Neural progenitor cell (in vitro differentiated cells): ENCODE data around the gene NUTF2. TPM values are rescaled to one million over a fixed set of nuclear protein-coding genes. Genes with fewer than 3 reads are reported as not detected.

ENCODE experiments used
- DNase-seq: peaks from one replicate; pipeline ENCODE4 v3.0.0-alpha.2; 2016; ENCODE audit warnings: low spot score
- H2AFZ ChIP-seq: fragments of 200-600 bp; sonication (generic); replicated peaks from 2 replicates; pipeline ENCODE4 v1.6.1; 2016; ENCODE audit warnings: antibody characterized with exemption
- H3F3A ChIP-seq: fragments of 200-600 bp; sonication (generic); 2 replicates; pipeline ENCODE4 v1.6.1; 2016; ENCODE audit warnings: antibody characterized with exemption, low read depth
- H3K27ac ChIP-seq: fragments of 200-600 bp; sonication (generic); 2 replicates; pipeline ENCODE4 v1.5.1; 2016; ENCODE audit warnings: mild to moderate bottlenecking
- H3K27me3 ChIP-seq: fragments of 200-600 bp; sonication (generic); 2 replicates; pipeline ENCODE4 v1.6.1; 2016; ENCODE audit warnings: mild to moderate bottlenecking, moderate library complexity
- H3K36me3 ChIP-seq: fragments of 200-600 bp; sonication (generic); 2 replicates; pipeline ENCODE4 v1.5.1; 2016
- H3K4me1 ChIP-seq: fragments of 200-600 bp; sonication (generic); 2 replicates; pipeline ENCODE4 v1.6.1; 2016; ENCODE audit warnings: mixed run types
- H3K4me2 ChIP-seq: fragments of 200-600 bp; sonication (generic); 2 replicates; pipeline ENCODE4 v1.6.1; 2016
- H3K4me3 ChIP-seq: fragments of 200-600 bp; sonication (generic); 2 replicates; pipeline ENCODE4 v1.5.1; 2016
- H3K79me2 ChIP-seq: fragments of 200-600 bp; sonication (generic); 2 replicates; pipeline ENCODE4 v1.6.1; 2016; ENCODE audit warnings: low read depth
- H3K9ac ChIP-seq: fragments of 200-600 bp; sonication (generic); 2 replicates; pipeline ENCODE4 v1.6.1; 2016
- H3K9me3 ChIP-seq: fragments of 200-600 bp; sonication (generic); 2 replicates; pipeline ENCODE4 v1.5.1; 2016; ENCODE audit warnings: low read depth
- H4K20me1 ChIP-seq: fragments of 200-600 bp; sonication (generic); 2 replicates; pipeline ENCODE4 v1.6.1; 2016; ENCODE audit warnings: low read depth
- H3K27ac Mint-ChIP-seq: 3 replicates; pipeline ENCODE4 v1.8.0; 2021; ENCODE audit warnings: mixed read lengths
- H3K27me3 Mint-ChIP-seq: 2 replicates; pipeline ENCODE4 v1.8.0; 2022; ENCODE audit warnings: low read depth, mild to moderate bottlenecking, inconsistent platforms, moderate library complexity, mixed read lengths; ENCODE audit not compliant: insufficient read depth
- H3K36me3 Mint-ChIP-seq: 3 replicates; pipeline ENCODE4 v1.8.0; 2021; ENCODE audit warnings: mixed read lengths
- H3K4me1 Mint-ChIP-seq: 3 replicates; pipeline ENCODE4 v1.8.0; 2021; ENCODE audit warnings: mixed read lengths
- H3K4me3 Mint-ChIP-seq: 3 replicates; pipeline ENCODE4 v1.8.0; 2021; ENCODE audit warnings: mild to moderate bottlenecking, moderate library complexity, mixed read lengths
- H3K9me3 Mint-ChIP-seq: 3 replicates; pipeline ENCODE4 v1.8.0; 2020; ENCODE audit warnings: mixed read lengths
- EZH2 ChIP-seq: fragments of 200-600 bp; sonication (generic); IDR thresholded peaks from 2 replicates; pipeline ENCODE4 v1.6.1; 2017; ENCODE audit warnings: antibody characterized with exemption, mild to moderate bottlenecking, moderate library complexity
- EZH2phosphoT487 ChIP-seq: fragments of 200-600 bp; sonication (generic); IDR thresholded peaks from 2 replicates; pipeline ENCODE4 v1.6.1; 2017; ENCODE audit warnings: antibody characterized with exemption
- total RNA-seq: library from RNA; depleted of rRNA; stranded (reverse); fragments of >200 nt; gene quantifications from 2 replicates; pipeline ENCODE4 v1.2.3, GENCODE V29; 2015; ENCODE audit warnings: low replicate concordance
- TF ChIP-seq, protein P1 (sequence below): fragments of 200-600 bp; sonication (generic); IDR thresholded peaks from 2 replicates; pipeline ENCODE4 v1.5.1; 2017; ENCODE audit warnings: antibody characterized with exemption, mild to moderate bottlenecking

The NUTF2 gene
- total RNA-seq, 1 donor from 2014 or later: 133 TPM

DNA sequence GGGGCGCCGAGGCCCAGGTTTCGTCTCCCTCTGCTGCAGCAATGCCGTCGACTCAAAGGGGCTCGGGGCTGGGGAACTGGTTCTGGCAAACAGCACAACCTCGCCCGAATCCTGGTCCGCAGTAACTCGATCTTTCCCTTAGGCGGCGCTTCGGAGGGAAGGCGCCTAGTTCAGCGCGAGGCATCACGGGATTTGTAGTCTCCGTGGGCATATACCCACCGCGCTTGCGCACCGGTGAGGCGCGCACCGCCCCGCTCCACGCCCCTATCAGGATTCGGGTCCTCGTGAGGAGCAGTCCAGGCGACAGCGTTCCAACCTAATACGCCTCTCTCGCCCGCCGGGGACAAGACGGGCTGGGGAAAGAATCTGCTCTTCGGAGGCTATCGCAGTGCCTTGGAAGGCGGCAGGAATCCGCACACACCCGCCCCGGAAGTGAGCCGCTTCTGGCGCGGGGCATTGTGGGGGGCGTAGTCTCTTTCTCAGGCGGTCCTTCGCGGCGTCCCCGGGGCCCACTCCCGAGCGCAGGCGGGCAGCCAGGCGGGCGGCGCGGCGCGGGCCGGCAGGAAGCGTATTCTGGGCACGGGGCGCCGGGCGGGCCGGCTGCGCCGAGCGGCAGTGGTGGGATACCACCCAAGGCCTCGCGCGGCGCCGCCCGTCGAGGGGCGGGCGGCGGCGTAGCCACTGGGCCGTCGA, 4.8 kb upstream of the NUTF2 start, which contains the start of gene THAP11:
Gene THAP11 (plus strand): TSS at position 505 of the 693 bp plus-strand sequence. CDS start 235 bp downstream, outside the sequence.
- Histone ChIP-seq H3K36me3 (no peaks in the 10 kb centered on the region), H2AFZ (peak within 1 kb of the TSS; percentile 100), H3F3A (peaks cover 38% of the 10 kb centered on the region), H3K9me3 (no peaks in the 10 kb centered on the region), H4K20me1 (peaks cover 24% of the 10 kb centered on the region), H3K4me2 (peak within 1 kb of the TSS; percentile 91), H3K9ac (peak within 1 kb of the TSS; percentile 61), H3K27me3 (no peaks in the 10 kb centered on the region), H3K79me2 (peaks cover 33% of the 10 kb centered on the region), H3K27ac (peak within 1 kb of the TSS; percentile 91), H3K4me3 (peak within 1 kb of the TSS; percentile 96), H3K4me1 (peaks cover 24% of the 10 kb centered on the region)
- Mint-ChIP-seq H3K27me3 (peaks cover 3% of the 10 kb centered on the region), H3K27ac (peak within 1 kb of the TSS; percentile 97), H3K9me3 (no peaks in the 10 kb centered on the region), H3K4me3 (peak within 1 kb of the TSS; percentile 93), H3K36me3 (no peaks in the 10 kb centered on the region), H3K4me1 (peaks cover 35% of the 10 kb centered on the region)
- TF ChIP-seq, protein P1, sequence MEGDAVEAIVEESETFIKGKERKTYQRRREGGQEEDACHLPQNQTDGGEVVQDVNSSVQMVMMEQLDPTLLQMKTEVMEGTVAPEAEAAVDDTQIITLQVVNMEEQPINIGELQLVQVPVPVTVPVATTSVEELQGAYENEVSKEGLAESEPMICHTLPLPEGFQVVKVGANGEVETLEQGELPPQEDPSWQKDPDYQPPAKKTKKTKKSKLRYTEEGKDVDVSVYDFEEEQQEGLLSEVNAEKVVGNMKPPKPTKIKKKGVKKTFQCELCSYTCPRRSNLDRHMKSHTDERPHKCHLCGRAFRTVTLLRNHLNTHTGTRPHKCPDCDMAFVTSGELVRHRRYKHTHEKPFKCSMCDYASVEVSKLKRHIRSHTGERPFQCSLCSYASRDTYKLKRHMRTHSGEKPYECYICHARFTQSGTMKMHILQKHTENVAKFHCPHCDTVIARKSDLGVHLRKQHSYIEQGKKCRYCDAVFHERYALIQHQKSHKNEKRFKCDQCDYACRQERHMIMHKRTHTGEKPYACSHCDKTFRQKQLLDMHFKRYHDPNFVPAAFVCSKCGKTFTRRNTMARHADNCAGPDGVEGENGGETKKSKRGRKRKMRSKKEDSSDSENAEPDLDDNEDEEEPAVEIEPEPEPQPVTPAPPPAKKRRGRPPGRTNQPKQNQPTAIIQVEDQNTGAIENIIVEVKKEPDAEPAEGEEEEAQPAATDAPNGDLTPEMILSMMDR: peak; percentile 71
- no peak for TF ChIP-seq EZH2phosphoT487
- DNase-seq: peak; percentile 98

DNA sequence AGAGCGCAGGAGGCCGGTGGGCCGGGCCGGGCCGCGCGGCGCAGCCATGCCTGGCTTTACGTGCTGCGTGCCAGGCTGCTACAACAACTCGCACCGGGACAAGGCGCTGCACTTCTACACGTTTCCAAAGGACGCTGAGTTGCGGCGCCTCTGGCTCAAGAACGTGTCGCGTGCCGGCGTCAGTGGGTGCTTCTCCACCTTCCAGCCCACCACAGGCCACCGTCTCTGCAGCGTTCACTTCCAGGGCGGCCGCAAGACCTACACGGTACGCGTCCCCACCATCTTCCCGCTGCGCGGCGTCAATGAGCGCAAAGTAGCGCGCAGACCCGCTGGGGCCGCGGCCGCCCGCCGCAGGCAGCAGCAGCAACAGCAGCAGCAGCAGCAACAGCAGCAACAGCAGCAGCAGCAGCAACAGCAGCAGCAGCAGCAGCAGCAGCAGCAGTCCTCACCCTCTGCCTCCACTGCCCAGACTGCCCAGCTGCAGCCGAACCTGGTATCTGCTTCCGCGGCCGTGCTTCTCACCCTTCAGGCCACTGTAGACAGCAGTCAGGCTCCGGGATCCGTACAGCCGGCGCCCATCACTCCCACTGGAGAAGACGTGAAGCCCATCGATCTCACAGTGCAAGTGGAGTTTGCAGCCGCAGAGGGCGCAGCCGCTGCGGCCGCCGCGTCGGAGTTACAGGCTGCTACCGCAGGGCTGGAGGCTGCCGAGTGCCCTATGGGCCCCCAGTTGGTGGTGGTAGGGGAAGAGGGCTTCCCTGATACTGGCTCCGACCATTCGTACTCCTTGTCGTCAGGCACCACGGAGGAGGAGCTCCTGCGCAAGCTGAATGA, 4.0 kb upstream of the NUTF2 start:
- Histone ChIP-seq H2AFZ (peak overlapping the region; percentile 100), H3K27me3 (no peaks in the 10 kb centered on the region), H4K20me1 (peaks cover 31% of the 10 kb centered on the region), H3K9ac (peak overlapping the region; percentile 44), H3K79me2 (peaks cover 41% of the 10 kb centered on the region), H3K27ac (no peak overlapping the region), H3K4me2 (peak overlapping the region; percentile 91), H3K9me3 (no peaks in the 10 kb centered on the region), H3K4me1 (peaks cover 24% of the 10 kb centered on the region), H3K4me3 (peak overlapping the region; percentile 96), H3F3A (peaks cover 38% of the 10 kb centered on the region), H3K36me3 (no peaks in the 10 kb centered on the region)
- Mint-ChIP-seq H3K4me3 (peak overlapping the region; percentile 93), H3K4me1 (peaks cover 37% of the 10 kb centered on the region), H3K27me3 (no peaks in the 10 kb centered on the region), H3K27ac (peak overlapping the region; percentile 74), H3K36me3 (no peaks in the 10 kb centered on the region), H3K9me3 (no peaks in the 10 kb centered on the region)
- peak; percentile 83 for DNase-seq
- TF ChIP-seq, protein P1: peak; percentile 54
- no peak for TF ChIP-seq EZH2phosphoT487
- no peak for TF ChIP-seq EZH2

DNA sequence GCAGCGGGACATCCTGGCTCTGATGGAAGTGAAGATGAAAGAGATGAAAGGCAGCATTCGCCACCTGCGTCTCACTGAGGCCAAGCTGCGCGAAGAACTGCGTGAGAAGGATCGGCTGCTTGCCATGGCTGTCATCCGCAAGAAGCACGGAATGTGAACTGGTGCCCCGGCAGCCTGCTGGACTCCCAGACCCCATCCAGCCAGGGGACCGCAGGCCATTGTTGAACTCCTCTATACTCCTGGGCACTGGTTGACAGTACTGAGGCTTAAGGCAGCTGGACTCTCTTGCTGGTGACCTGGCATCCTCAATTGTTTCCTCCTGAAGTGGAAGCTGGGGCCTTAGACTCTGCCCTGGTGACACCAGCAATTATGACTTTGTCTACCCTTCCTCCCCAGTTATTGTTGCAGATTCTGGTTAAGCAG, 3.4 kb upstream of the NUTF2 start:
- peaks cover 47% of the 10 kb centered on the region for H3K79me2 ChIP-seq
- H3K9me3 ChIP-seq: no peaks in the 10 kb centered on the region
- peaks cover 38% of the 10 kb centered on the region for H3F3A ChIP-seq
- H3K4me3 ChIP-seq: peak overlapping the region; percentile 96
- peak overlapping the region; percentile 44 for H3K9ac ChIP-seq
- H3K27me3 ChIP-seq: no peaks in the 10 kb centered on the region
- H2AFZ ChIP-seq: no peak overlapping the region
- no peak for DNase-seq
- H3K27ac ChIP-seq: no peak overlapping the region
- H4K20me1 ChIP-seq: peaks cover 37% of the 10 kb centered on the region
- Mint-ChIP-seq H3K36me3 (peaks cover 2% of the 10 kb centered on the region), H3K9me3 (no peaks in the 10 kb centered on the region), H3K4me1 (peaks cover 42% of the 10 kb centered on the region), H3K4me3 (peak overlapping the region; percentile 93), H3K27ac (peak overlapping the region; percentile 74), H3K27me3 (no peaks in the 10 kb centered on the region)
- TF ChIP-seq, protein P1: no peak
- TF ChIP-seq EZH2: no peak
- TF ChIP-seq EZH2phosphoT487: no peak
- H3K4me1 ChIP-seq: peaks cover 31% of the 10 kb centered on the region
- no peaks in the 10 kb centered on the region for H3K36me3 ChIP-seq
- H3K4me2 ChIP-seq: peak overlapping the region; percentile 91
